Vagina (tissue), 2 donors: Measurements from ENCODE around the gene DBH.

Source experiments
- POLR2A ChIP-seq, 2 donors: fragments of 450-650 bp; IDR thresholded peaks; one replicate each; pipeline ENCODE4 v1.6.1; 2017; ENCODE audit warnings: antibody characterized with exemption in 2 of 2, mild to moderate bottlenecking in 2 of 2, moderate library complexity in 2 of 2
- POLR2AphosphoS5 ChIP-seq, 2 donors: sonication (generic); formaldehyde crosslinking; IDR thresholded peaks; one replicate each; pipeline ENCODE4 v1.9.0; 2017; ENCODE audit warnings: antibody characterized with exemption in 2 of 2, mild to moderate bottlenecking in 2 of 2, low read depth in 1 of 2; ENCODE audit not compliant: insufficient read depth in 1 of 2
- TF ChIP-seq, protein P1 (sequence below), 3 experiments: fragments of 450-650 bp in 2 of 3; fragments of 200-600 bp in 1 of 3; sonication (generic) in 1 of 3; IDR thresholded peaks; one replicate each; pipeline ENCODE4 v1.5.1; 2017 to 2019; ENCODE audit warnings: antibody characterized with exemption in 3 of 3, mild to moderate bottlenecking in 2 of 3, moderate library complexity in 2 of 3

DNA sequence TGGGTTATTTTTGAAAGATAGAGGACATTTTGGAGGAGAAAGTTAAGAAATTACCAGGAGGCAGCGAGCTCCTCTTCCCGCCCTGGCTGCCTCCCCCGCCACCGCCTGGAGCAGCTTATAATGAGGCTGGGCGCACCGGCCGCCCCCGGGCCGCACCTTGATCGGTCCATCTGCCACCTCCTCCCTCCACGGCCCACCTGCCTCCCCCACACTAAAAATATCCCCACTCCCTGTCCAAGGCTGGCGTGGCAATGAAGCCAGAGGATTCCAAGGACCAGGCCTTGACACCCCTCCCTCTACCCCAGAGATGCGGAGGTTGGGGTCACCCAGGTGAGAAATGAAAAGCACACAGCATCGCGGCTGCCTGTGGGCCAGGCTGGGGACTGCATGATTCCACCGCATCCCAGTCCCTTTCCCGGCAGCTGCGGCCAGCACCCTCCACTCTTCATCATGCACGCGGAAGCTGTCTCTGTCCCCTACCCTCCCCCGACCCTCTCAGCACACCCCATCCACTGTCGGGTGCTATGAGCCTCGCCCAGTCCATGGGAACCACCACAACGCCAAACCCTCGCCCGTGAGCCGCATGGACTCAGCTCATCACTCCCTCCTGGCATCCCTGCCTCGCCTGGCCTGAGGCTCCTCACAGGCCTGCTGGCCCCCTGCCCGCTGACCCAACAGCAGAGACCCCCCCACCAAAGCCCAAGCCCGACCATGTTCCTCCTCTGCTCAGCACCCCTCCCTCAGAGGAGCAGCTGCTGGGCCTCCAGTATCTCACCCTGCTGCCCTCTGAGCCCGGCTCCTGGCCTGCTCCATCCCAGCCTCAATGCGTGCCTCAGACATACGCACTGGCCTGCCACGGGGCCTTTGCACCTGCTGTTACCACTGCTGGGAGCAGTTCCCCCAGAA is 51.9 kb downstream of the DBH start:
- TF ChIP-seq POLR2A (IDR thresholded peaks at IDR 0.05): no peak
- TF ChIP-seq, protein P1, sequence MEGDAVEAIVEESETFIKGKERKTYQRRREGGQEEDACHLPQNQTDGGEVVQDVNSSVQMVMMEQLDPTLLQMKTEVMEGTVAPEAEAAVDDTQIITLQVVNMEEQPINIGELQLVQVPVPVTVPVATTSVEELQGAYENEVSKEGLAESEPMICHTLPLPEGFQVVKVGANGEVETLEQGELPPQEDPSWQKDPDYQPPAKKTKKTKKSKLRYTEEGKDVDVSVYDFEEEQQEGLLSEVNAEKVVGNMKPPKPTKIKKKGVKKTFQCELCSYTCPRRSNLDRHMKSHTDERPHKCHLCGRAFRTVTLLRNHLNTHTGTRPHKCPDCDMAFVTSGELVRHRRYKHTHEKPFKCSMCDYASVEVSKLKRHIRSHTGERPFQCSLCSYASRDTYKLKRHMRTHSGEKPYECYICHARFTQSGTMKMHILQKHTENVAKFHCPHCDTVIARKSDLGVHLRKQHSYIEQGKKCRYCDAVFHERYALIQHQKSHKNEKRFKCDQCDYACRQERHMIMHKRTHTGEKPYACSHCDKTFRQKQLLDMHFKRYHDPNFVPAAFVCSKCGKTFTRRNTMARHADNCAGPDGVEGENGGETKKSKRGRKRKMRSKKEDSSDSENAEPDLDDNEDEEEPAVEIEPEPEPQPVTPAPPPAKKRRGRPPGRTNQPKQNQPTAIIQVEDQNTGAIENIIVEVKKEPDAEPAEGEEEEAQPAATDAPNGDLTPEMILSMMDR (IDR thresholded peaks at IDR 0.05): no peak
- TF ChIP-seq POLR2AphosphoS5 (IDR thresholded peaks at IDR 0.05; ENCODE audit: insufficient read depth in 1 of 2, low read depth in 1 of 2): no peak
